HL-60 (cell line): ENCODE results near the gene TSR2.

Experiments
- DNase-seq, 2 experiments: peaks; one replicate each; pipeline ENCODE4 v3.0.0-alpha.2; 2010 to 2020; ENCODE audit warnings: low read depth in 1 of 2, low spot score in 1 of 2
- H3K27ac ChIP-seq: fragments of 250-450 bp; sonication (Bioruptor Pico); replicated peaks from 2 replicates; pipeline ENCODE4 v1.5.1; 2020; ENCODE audit warnings: mild to moderate bottlenecking, moderate library complexity
- H3K27me3 ChIP-seq: fragments of 250-450 bp; sonication (Bioruptor Pico); 2 replicates; pipeline ENCODE4 v1.5.1; 2021; ENCODE audit warnings: mild to moderate bottlenecking, moderate library complexity; ENCODE audit not compliant: insufficient read depth, poor library complexity, severe bottlenecking
- H3K4me3 ChIP-seq: replicated peaks from 2 replicates; pipeline ENCODE4 v1.5.1; 2011; ENCODE audit warnings: mild to moderate bottlenecking, control low read depth, low read length; ENCODE audit not compliant: insufficient read depth
- GABPA ChIP-seq: IDR thresholded peaks from 2 replicates; pipeline ENCODE4 v1.6.1; 2012; ENCODE audit warnings: low read depth
- POLR2AphosphoS5 ChIP-seq: IDR thresholded peaks from 2 replicates; pipeline ENCODE4 v1.6.1; 2012; ENCODE audit warnings: low read depth
- SPI1 ChIP-seq: IDR thresholded peaks from 2 replicates; pipeline ENCODE4 v1.6.1; 2012; ENCODE audit warnings: low read depth, mild to moderate bottlenecking, borderline replicate concordance
- TF ChIP-seq, protein P1 (sequence below): IDR thresholded peaks from 2 replicates; pipeline ENCODE4 v1.6.1; 2012; ENCODE audit warnings: low read depth; ENCODE audit not compliant: insufficient replicate concordance
- TF ChIP-seq, protein P2 (sequence below): IDR thresholded peaks from one replicate; pipeline ENCODE4 v1.5.1; 2011; ENCODE audit warnings: low read length, control low read depth, inconsistent platforms; ENCODE audit not compliant: insufficient read depth

Gene TSR2

DNA sequence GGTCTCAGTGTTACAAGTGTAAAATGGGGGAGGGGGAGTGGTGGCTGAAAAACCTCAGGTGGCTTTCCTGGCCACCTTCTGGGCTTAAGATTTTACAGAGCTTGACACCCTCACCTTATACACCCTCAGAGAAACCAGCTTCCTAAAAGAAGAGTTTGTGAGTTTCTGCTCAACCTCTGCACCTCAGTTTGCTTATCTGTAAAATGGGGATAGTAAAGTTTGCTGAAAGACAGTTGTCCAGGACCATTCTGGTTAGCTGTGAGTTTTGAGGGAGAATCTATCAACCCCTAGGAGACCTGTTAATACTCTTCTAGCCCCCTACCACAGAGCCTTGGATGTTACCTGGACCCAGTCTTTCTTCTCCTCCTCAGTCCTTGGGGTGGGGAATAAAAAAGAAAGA lies 9.7 kb downstream of the TSR2 start:
- no peaks in the 10 kb centered on the region for H3K27me3 ChIP-seq
- TF ChIP-seq, protein P1, sequence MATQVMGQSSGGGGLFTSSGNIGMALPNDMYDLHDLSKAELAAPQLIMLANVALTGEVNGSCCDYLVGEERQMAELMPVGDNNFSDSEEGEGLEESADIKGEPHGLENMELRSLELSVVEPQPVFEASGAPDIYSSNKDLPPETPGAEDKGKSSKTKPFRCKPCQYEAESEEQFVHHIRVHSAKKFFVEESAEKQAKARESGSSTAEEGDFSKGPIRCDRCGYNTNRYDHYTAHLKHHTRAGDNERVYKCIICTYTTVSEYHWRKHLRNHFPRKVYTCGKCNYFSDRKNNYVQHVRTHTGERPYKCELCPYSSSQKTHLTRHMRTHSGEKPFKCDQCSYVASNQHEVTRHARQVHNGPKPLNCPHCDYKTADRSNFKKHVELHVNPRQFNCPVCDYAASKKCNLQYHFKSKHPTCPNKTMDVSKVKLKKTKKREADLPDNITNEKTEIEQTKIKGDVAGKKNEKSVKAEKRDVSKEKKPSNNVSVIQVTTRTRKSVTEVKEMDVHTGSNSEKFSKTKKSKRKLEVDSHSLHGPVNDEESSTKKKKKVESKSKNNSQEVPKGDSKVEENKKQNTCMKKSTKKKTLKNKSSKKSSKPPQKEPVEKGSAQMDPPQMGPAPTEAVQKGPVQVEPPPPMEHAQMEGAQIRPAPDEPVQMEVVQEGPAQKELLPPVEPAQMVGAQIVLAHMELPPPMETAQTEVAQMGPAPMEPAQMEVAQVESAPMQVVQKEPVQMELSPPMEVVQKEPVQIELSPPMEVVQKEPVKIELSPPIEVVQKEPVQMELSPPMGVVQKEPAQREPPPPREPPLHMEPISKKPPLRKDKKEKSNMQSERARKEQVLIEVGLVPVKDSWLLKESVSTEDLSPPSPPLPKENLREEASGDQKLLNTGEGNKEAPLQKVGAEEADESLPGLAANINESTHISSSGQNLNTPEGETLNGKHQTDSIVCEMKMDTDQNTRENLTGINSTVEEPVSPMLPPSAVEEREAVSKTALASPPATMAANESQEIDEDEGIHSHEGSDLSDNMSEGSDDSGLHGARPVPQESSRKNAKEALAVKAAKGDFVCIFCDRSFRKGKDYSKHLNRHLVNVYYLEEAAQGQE = no peak
- no peak for DNase-seq
- H3K27ac ChIP-seq = no peak overlapping the region
- H3K4me3 ChIP-seq = no peak overlapping the region

GRCh38 chrX:54452920-54453319 lies 12.7 kb downstream of the TSR2 start:
- H3K27me3 ChIP-seq = no peaks in the 10 kb centered on the region
- no peak overlapping the region for H3K4me3 ChIP-seq
- no peak for TF ChIP-seq POLR2AphosphoS5
- TF ChIP-seq, protein P1 = no peak
- TF ChIP-seq, protein P2, sequence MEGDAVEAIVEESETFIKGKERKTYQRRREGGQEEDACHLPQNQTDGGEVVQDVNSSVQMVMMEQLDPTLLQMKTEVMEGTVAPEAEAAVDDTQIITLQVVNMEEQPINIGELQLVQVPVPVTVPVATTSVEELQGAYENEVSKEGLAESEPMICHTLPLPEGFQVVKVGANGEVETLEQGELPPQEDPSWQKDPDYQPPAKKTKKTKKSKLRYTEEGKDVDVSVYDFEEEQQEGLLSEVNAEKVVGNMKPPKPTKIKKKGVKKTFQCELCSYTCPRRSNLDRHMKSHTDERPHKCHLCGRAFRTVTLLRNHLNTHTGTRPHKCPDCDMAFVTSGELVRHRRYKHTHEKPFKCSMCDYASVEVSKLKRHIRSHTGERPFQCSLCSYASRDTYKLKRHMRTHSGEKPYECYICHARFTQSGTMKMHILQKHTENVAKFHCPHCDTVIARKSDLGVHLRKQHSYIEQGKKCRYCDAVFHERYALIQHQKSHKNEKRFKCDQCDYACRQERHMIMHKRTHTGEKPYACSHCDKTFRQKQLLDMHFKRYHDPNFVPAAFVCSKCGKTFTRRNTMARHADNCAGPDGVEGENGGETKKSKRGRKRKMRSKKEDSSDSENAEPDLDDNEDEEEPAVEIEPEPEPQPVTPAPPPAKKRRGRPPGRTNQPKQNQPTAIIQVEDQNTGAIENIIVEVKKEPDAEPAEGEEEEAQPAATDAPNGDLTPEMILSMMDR = no peak
- TF ChIP-seq SPI1 = no peak
- TF ChIP-seq GABPA = no peak
- H3K27ac ChIP-seq = no peak overlapping the region
- no peak for DNase-seq

GRCh38 chrX:54470054-54470760 lies 30.0 kb downstream of the TSR2 start:
- H3K27me3 ChIP-seq = no peaks in the 10 kb centered on the region
- H3K27ac ChIP-seq = no peak overlapping the region
- TF ChIP-seq POLR2AphosphoS5 (no peak), GABPA (no peak), SPI1 (no peak)
- TF ChIP-seq, protein P1 = no peak
- TF ChIP-seq, protein P2 = no peak
- no peak for DNase-seq
- no peak overlapping the region for H3K4me3 ChIP-seq
